Measurements from ENCODE around the gene BRMS1L. TPM values are rescaled to one million over a fixed set of nuclear protein-coding genes. Genes with fewer than 3 reads are reported as not detected.

BRMS1L gene
- total and polyA plus RNA-seq, 2 experiments from 2014 or later: 6.6 to 9.5 TPM

DNA sequence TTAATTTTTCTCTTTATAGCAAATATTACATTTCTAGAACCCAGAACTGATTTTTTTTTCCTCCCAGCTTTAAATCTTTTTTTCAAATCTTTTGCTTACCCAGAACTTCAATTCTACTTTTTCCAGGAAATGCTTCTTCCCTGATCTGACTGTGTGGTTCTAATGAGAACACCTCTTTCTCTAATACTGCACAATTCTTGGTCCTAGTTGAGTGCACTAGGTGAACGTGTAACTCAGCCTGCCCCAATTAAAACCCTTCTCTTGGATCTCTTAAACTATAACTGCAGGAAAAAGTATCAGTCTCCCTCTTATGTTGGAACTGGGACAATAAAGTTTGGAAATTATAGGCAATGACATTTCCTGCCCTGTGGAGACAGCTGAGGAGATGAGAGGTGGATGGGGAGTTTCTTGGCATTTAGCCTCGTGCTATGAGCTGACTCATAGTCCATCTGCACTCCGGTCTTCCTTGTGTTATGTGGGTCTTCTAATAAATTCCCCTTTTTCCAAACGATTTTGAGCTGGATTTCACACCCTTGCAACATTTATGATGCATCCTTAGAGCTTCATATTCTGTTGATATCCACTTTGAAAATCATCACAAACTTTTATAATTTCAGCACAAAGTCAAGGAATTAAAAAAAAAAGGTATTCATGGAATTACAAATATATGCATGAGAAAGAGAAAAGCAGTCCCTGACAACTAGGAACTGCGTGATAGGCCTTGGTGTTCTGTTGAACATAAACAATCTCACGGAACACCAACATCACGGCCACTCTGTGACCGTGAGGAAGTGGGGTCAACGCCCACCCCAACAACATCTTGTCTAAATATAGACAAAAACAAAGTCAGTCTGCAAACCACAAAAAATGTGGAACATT is 52.4 kb downstream of the BRMS1L start:
- H3K4me3 ChIP-seq: peak overlapping the region; percentile 49
- no peak for TF ChIP-seq EZH2phosphoT487 (IDR thresholded peaks at IDR 0.05; ENCODE audit: insufficient read depth, low read depth)
- no peak for TF ChIP-seq EZH2 (IDR thresholded peaks at IDR 0.05; ENCODE audit: insufficient read depth, poor library complexity, severe bottlenecking)
- no peaks in the 10 kb centered on the region for H4K20me1 ChIP-seq (ENCODE audit: insufficient read depth)
- H3K27me3 ChIP-seq (replicated peaks; ENCODE audit: insufficient read depth): no peaks in the 10 kb centered on the region
- H3K4me2 ChIP-seq (ENCODE audit: unreplicated experiment): peak overlapping the region; percentile 65
- in situ Hi-C loops (cut with MboI): no loop called here
- DNase-seq: peak; percentile 89
- H3K9me3 ChIP-seq (ENCODE audit: low read depth): no peaks in the 10 kb centered on the region
- 4% methylated on average over 9 of the region's 9 CpGs for WGBS, 2 experiments (ENCODE audit: low coverage in 1 of 2, low lambda C conversion rate in 2 of 2, missing lambda C conversion rate in 2 of 2)
- H3K27ac ChIP-seq: peak overlapping the region; percentile 66
- H3K36me3 ChIP-seq (ENCODE audit: low read depth): no peaks in the 10 kb centered on the region
- peaks cover 22% of the 10 kb centered on the region for H3K4me1 ChIP-seq (ENCODE audit: insufficient read depth)
- H3F3A ChIP-seq (ENCODE audit: insufficient read depth): peaks cover 14% of the 10 kb centered on the region
- H3K9ac ChIP-seq: peak overlapping the region; percentile 41
- peak overlapping the region; percentile 47; the same call in 1 of the 2 replicates for H2AFZ ChIP-seq
- no peaks in the 10 kb centered on the region for H3K79me2 ChIP-seq (ENCODE audit: insufficient read depth)
- H3K9me2 ChIP-seq (ENCODE audit: insufficient read depth): no peaks in the 10 kb centered on the region

DNA sequence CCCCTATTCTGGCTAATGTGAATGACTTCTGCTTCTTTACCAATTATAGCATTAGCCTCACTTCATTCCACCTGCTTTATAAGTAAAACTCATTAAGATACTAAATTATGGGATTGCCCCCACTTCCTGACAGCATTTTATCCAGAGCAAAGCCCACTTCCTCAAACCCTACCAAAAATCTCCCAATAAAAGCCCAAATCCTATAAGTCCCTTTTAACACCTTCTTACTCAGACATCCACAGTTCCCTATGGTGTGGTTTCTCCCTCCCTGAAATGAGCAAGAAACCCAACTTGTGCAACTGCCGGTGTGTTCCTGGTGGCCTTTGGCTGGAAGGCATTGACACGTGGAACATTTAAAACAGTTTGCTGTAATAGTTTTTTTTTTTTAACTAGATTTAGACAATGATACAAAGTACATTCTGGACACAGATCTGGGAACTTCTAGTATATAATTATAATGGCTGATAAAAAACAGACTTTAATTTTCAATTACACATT is 53.1 kb downstream of the BRMS1L start:
- TF ChIP-seq EZH2 (IDR thresholded peaks at IDR 0.05; ENCODE audit: insufficient read depth, poor library complexity, severe bottlenecking) (no peak), EZH2phosphoT487 (IDR thresholded peaks at IDR 0.05; ENCODE audit: insufficient read depth, low read depth) (no peak)
- Histone ChIP-seq H4K20me1 (ENCODE audit: insufficient read depth) (no peaks in the 10 kb centered on the region), H3K9ac (peak overlapping the region; percentile 41), H3K4me1 (ENCODE audit: insufficient read depth) (peaks cover 22% of the 10 kb centered on the region), H3K79me2 (ENCODE audit: insufficient read depth) (no peaks in the 10 kb centered on the region), H3K36me3 (ENCODE audit: low read depth) (no peaks in the 10 kb centered on the region), H3F3A (ENCODE audit: insufficient read depth) (peaks cover 14% of the 10 kb centered on the region), H3K4me3 (peak overlapping the region; percentile 49), H3K9me2 (ENCODE audit: insufficient read depth) (no peaks in the 10 kb centered on the region), H3K9me3 (ENCODE audit: low read depth) (no peaks in the 10 kb centered on the region), H3K27ac (peak overlapping the region; percentile 66), H3K27me3 (replicated peaks; ENCODE audit: insufficient read depth) (no peaks in the 10 kb centered on the region), H3K4me2 (ENCODE audit: unreplicated experiment) (peak overlapping the region; percentile 65), H2AFZ (peak overlapping the region; percentile 47; the same call in 1 of the 2 replicates)
- in situ Hi-C loops (cut with MboI): no loop called here
- DNase-seq: peak; percentile 49
- 4 to 6% methylated on average over 2 of the region's 2 CpGs for WGBS, 2 experiments (ENCODE audit: low coverage in 1 of 2, low lambda C conversion rate in 2 of 2, missing lambda C conversion rate in 2 of 2)

- Histone ChIP-seq H3K79me2 (ENCODE audit: insufficient read depth) (no peaks in the 10 kb centered on the region), H3K4me1 (ENCODE audit: insufficient read depth) (peaks cover 22% of the 10 kb centered on the region), H3K4me2 (ENCODE audit: unreplicated experiment) (peak overlapping the region; percentile 65), H4K20me1 (ENCODE audit: insufficient read depth) (no peaks in the 10 kb centered on the region), H2AFZ (no peak overlapping the region), H3K9me2 (ENCODE audit: insufficient read depth) (no peaks in the 10 kb centered on the region), H3K9me3 (ENCODE audit: low read depth) (no peaks in the 10 kb centered on the region), H3K9ac (peak overlapping the region; percentile 41; the same call in 1 of the 2 replicates), H3F3A (ENCODE audit: insufficient read depth) (peaks cover 14% of the 10 kb centered on the region), H3K4me3 (no peak overlapping the region), H3K36me3 (ENCODE audit: low read depth) (no peaks in the 10 kb centered on the region), H3K27me3 (replicated peaks; ENCODE audit: insufficient read depth) (no peaks in the 10 kb centered on the region), H3K27ac (peak overlapping the region; percentile 66)
- TF ChIP-seq EZH2 (IDR thresholded peaks at IDR 0.05; ENCODE audit: insufficient read depth, poor library complexity, severe bottlenecking): no peak
- TF ChIP-seq EZH2phosphoT487 (IDR thresholded peaks at IDR 0.05; ENCODE audit: insufficient read depth, low read depth): no peak
- peak; percentile 50 for DNase-seq
- in situ Hi-C loops (cut with MboI): loop anchor here (10.0 kb wide), 1 partner anchor 495 kb away; no protein-coding TSS in a partner anchor
- 16 to 18% methylated on average over 1 of the region's 1 CpG for WGBS, 2 experiments (ENCODE audit: low coverage in 1 of 2, low lambda C conversion rate in 2 of 2, missing lambda C conversion rate in 2 of 2)
Measured at GRCh38 chr14:35879654-35880249, 53.6 kb downstream of the BRMS1L start.

DNA sequence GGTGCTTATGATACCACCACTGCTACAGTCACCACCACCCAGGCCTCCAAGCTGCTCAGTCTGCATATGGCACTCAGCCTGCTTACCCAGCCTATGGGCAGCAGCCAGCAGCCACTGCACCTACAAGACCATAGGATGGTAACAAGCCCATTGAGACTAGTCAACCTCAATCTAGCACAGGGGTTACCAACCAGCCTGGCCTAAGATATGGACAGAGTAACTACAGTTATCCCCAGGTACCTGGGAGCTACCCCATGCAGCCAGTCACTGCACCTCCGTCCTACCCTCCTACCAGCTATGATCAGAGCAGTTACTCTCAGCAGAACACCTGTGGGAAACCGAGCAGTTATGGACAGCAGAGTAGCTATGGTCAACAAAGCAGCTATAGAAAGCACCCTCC is 55.1 kb downstream of the BRMS1L start:
- in situ Hi-C loops (cut with MboI): loop anchor here (10.0 kb wide), 1 partner anchor 494 kb away; no protein-coding TSS in a partner anchor
- Histone ChIP-seq H3K4me3 (no peak overlapping the region), H3F3A (ENCODE audit: insufficient read depth) (peaks cover 14% of the 10 kb centered on the region), H3K79me2 (ENCODE audit: insufficient read depth) (no peaks in the 10 kb centered on the region), H3K4me2 (ENCODE audit: unreplicated experiment) (no peak overlapping the region), H3K27ac (no peak overlapping the region), H3K9me3 (ENCODE audit: low read depth) (no peaks in the 10 kb centered on the region), H3K36me3 (ENCODE audit: low read depth) (no peaks in the 10 kb centered on the region), H3K27me3 (replicated peaks; ENCODE audit: insufficient read depth) (no peaks in the 10 kb centered on the region), H2AFZ (no peak overlapping the region), H3K4me1 (ENCODE audit: insufficient read depth) (peaks cover 22% of the 10 kb centered on the region), H3K9me2 (ENCODE audit: insufficient read depth) (no peaks in the 10 kb centered on the region), H4K20me1 (ENCODE audit: insufficient read depth) (no peaks in the 10 kb centered on the region), H3K9ac (no peak overlapping the region)
- TF ChIP-seq EZH2 (IDR thresholded peaks at IDR 0.05; ENCODE audit: insufficient read depth, poor library complexity, severe bottlenecking): no peak
- no peak for TF ChIP-seq EZH2phosphoT487 (IDR thresholded peaks at IDR 0.05; ENCODE audit: insufficient read depth, low read depth)
- 64 to 78% methylated on average over 2 of the region's 2 CpGs for WGBS, 2 experiments (ENCODE audit: low coverage in 1 of 2, low lambda C conversion rate in 2 of 2, missing lambda C conversion rate in 2 of 2)
- no peak for DNase-seq

All from GM23248 (cell line).